Lung (tissue), 12 donors: ENCODE results near the gene AKAP8L. TPM values are rescaled to one million over a fixed set of nuclear protein-coding genes. Genes with fewer than 3 reads are reported as not detected.

Experiments used
- ATAC-seq: fragments of 200-7000 bp; cut with Tn5 transposase; one replicate; pipeline ENCODE4 v1.9.1; 2020; ENCODE audit warnings: moderate number of reproducible peaks; ENCODE audit not compliant: insufficient read depth, low FRiP score
- DNase-seq, 3 donors: peaks; one replicate each; pipeline ENCODE4 v3.0.0-alpha.2; 2013 to 2017
- H3K27ac ChIP-seq, 2 donors: one replicate each; pipeline ENCODE4 v1.5.1; 2013; ENCODE audit warnings: mild to moderate bottlenecking in 2 of 2, moderate library complexity in 2 of 2, control low read depth in 1 of 2, inconsistent platforms in 1 of 2, low read depth in 1 of 2, low read length in 1 of 2
- H3K27me3 ChIP-seq, 3 donors: one replicate each; pipeline ENCODE4 v1.5.1; 2013; ENCODE audit warnings: low read length in 2 of 3; ENCODE audit not compliant: control insufficient read depth in 3 of 3, insufficient read depth in 3 of 3
- H3K36me3 ChIP-seq, 4 donors: one replicate each; pipeline ENCODE4 v1.5.1; 2013; ENCODE audit warnings: low read length in 4 of 4, mild to moderate bottlenecking in 1 of 4, moderate library complexity in 1 of 4; ENCODE audit not compliant: control insufficient read depth in 4 of 4, insufficient read depth in 4 of 4
- H3K4me1 ChIP-seq, 5 donors: one replicate each; pipeline ENCODE4 v1.5.1; 2013; ENCODE audit warnings: low read length in 5 of 5, mild to moderate bottlenecking in 2 of 5, moderate library complexity in 1 of 5; ENCODE audit not compliant: control insufficient read depth in 5 of 5, insufficient read depth in 5 of 5
- H3K4me3 ChIP-seq: one replicate; pipeline ENCODE4 v1.5.1; 2013; ENCODE audit warnings: mild to moderate bottlenecking, control low read depth, moderate library complexity
- H3K9ac ChIP-seq, 2 donors: one replicate each; pipeline ENCODE4 v1.5.1; 2013; ENCODE audit warnings: low read length in 2 of 2, control low read depth in 1 of 2; ENCODE audit not compliant: insufficient read depth in 1 of 2
- H3K9me3 ChIP-seq, 4 donors: one replicate each; pipeline ENCODE4 v1.5.1; 2013; ENCODE audit warnings: low read length in 3 of 4, mild to moderate bottlenecking in 1 of 4, moderate library complexity in 1 of 4; ENCODE audit not compliant: control insufficient read depth in 4 of 4, insufficient read depth in 3 of 4
- CTCF ChIP-seq: IDR thresholded peaks from 2 replicates; pipeline ENCODE4 v1.5.1; 2012; ENCODE audit warnings: mild to moderate bottlenecking; ENCODE audit errors: control extremely low read depth, extremely low read depth
- WGBS, 2 donors: extraction: QIAGEN DNeasy Blood & Tissue Kit; methylation state at CpG; one replicate each; pipeline ENCODE4 v1.1.7; 2013; 5-methylcytosine and 5-hydroxymethylcytosine counted together
- polyA plus RNA-seq, 2 donors: library from polyadenylated mRNA; stranded (reverse); fragments of 200-250 nt; gene quantifications; one replicate each; pipeline ENCODE4 v1.2.1, GENCODE V29; 2013
- total RNA-seq, 2 donors: library from RNA; depleted of rRNA in 1 of 2; stranded (reverse); fragments of >200 nt in 1 of 2; gene quantifications; one replicate each; pipeline ENCODE4 v1.2.1, GENCODE V29; 2014 to 2021
- donor health status: control.
- donor health status: control.
- donor health status: Bipolar disorder and iron deficiency.
- donor health status: healthy.
- donor health status: DM: yes; HTN: yes; CAD: no.

AKAP8L gene
- total and polyA plus RNA-seq, 4 donors = 52.5 to 118 (median 80.2) TPM

DNA sequence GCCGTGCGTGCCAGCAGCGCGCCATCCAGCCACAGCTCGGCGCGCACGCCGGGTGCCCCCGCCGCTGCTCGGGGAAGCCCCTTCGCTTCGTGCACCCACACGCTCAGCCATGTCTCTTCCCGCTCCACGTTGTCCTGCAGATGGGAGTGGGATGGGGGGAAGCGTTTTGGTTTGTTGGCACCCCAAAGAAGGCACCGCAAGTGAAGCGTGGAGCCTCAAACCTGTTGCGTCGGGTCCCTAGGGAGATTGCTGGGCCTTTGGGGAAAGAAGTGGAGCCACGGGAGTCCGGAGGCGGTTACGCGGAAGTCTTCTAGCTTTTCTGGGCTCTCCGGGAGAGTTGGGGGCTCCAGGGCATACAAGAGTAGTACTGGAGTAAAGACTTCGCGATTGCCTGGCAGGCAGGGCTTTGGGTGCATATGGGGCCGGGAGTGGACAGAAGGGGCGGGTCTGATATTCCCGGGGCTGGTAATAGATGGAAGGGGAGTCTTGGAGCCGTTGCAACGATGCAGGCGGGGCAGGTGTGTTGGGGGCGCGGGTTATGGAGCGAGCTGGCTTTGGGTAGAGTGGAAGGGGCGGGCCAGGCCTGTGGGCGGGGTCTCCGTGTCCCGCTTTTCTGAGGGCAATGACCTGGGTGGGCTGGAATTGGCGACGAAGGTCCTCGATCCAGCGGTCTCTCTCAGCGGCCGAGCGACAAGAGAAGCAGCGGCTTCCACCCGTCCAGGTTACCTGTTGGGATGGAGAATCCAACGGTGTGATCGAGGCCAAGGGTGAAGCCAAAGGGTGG lies 39.1 kb upstream of the AKAP8L start:
- WGBS, 2 donors = 47 to 79% methylated on average over 48 to 54 of the region's 54 CpGs
- peaks cover 0 to 55% (median 38%) of the 10 kb centered on the region in 3 donors for H3K27me3 ChIP-seq
- ATAC-seq = no peak
- H3K4me1 ChIP-seq = peaks cover 0 to 8% (median 3%) of the 10 kb centered on the region in 5 donors
- TF ChIP-seq CTCF = no peak
- no peak overlapping the region for H3K9ac ChIP-seq
- no peak for DNase-seq
- H3K9me3 ChIP-seq = no peaks in the 10 kb centered on the region
- peaks cover 0 to 15% (median 0%) of the 10 kb centered on the region in 4 donors for H3K36me3 ChIP-seq
- no peak overlapping the region for H3K27ac ChIP-seq
- H3K4me3 ChIP-seq = no peak overlapping the region

DNA sequence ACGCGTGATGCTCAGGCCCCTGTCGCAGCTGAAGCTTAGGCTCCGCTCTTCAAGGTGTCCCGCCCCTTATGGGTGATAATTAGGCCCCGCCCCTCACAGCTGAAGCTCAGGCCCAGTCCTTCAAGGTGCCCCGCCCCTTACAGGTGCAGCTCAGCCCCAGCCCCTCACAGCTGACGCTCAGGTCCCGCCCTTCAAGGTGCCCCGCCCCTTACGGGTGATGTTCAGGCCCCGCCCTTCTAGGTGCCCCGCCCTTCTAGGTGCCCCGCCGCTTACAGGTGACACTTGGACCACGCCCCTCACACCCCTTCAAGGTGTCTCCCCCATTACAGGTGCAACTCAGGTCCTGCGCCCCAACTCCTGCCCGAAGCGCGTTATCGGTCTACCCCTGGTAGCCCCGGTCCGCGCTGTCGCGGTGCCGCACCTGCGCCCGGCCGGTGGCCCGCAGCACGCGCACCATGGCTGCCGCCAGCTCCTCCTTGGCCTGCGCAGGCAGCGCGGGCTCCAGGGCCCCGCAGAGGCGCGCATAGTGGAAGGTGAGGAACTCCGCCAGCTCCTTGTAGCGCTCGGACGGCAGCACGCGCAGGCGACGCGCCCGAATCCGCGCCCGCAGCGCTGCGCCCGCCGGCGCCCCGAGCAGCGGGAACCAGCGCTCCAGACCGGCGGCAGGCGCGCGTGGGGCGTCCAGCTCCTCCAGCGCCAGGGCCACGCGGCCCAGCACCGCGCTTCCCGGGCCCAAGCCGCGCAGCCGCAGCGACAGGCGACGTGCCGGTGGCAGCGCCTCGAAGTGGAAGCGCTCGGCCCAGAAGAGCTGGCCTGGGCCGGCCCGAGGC lies 38.3 kb upstream of the AKAP8L start:
- no peaks in the 10 kb centered on the region for H3K9me3 ChIP-seq
- no peak overlapping the region for H3K9ac ChIP-seq
- no peak for TF ChIP-seq CTCF
- peaks cover 0 to 19% (median 0%) of the 10 kb centered on the region in 4 donors for H3K36me3 ChIP-seq
- H3K4me3 ChIP-seq = no peak overlapping the region
- peaks cover 0 to 58% (median 38%) of the 10 kb centered on the region in 3 donors for H3K27me3 ChIP-seq
- ATAC-seq (no peak), DNase-seq (no peak)
- 53 to 78% methylated on average over 63 to 86 of the region's 86 CpGs for WGBS, 2 donors
- H3K27ac ChIP-seq = no peak overlapping the region
- H3K4me1 ChIP-seq = peaks cover 0 to 12% (median 3%) of the 10 kb centered on the region in 5 donors

GRCh38 chr19:15456441-15456840 lies 37.7 kb upstream of the AKAP8L start:
- peaks cover 0 to 58% (median 38%) of the 10 kb centered on the region in 3 donors for H3K27me3 ChIP-seq

More at GRCh38 chr19:15456441-15456840, 37.7 kb upstream of the AKAP8L start:
- TF ChIP-seq CTCF = no peak
- peaks cover 0 to 19% (median 0%) of the 10 kb centered on the region in 4 donors for H3K36me3 ChIP-seq
- no peak overlapping the region for H3K27ac ChIP-seq
- ATAC-seq (no peak), DNase-seq (no peak)
- no peak overlapping the region for H3K4me3 ChIP-seq
- H3K4me1 ChIP-seq = peaks cover 0 to 12% (median 3%) of the 10 kb centered on the region in 5 donors
- no peaks in the 10 kb centered on the region for H3K9me3 ChIP-seq
- H3K9ac ChIP-seq = no peak overlapping the region
- 54 to 71% methylated on average over 14 of the region's 14 CpGs for WGBS, 2 donors
